ENCODE data around the gene DMD. TPM values are rescaled to one million over a fixed set of nuclear protein-coding genes. Genes with fewer than 3 reads are reported as not detected.

DMD gene
- polyA plus RNA-seq, 1 donor from 2014 or later, result 21.6 TPM

DNA sequence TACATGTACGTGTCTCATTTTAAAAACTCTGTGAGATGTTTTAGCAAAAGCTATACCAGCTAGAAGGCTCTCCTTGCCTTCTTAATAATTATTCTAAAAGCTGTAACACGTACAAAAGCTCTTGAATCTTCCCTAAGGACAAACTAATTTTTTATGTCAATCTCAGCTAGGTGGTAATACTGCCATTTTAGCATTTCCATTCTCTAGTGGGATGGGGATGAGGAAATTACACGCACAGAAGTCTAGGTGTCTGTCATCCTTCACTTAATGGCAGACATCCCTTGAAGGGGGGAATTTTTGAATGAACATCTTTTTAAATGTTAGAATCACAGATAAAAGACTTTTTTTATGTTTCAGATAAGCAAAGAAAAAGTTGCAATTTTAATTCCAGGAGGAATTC, 569.1 kb downstream of the DMD start:
- Histone ChIP-seq H3K27me3 (ENCODE audit: insufficient read depth, low read depth, low read length) (no peaks in the 10 kb centered on the region), H3K36me3 (ENCODE audit: insufficient read depth, low read length) (no peaks in the 10 kb centered on the region), H3K9me2 (ENCODE audit: insufficient read depth, low read length) (no peaks in the 10 kb centered on the region), H3K4me2 (ENCODE audit: low read length) (no peak overlapping the region), H2AFZ (ENCODE audit: low read depth, low read length) (no peak overlapping the region), H3K9me3 (ENCODE audit: low read length) (no peaks in the 10 kb centered on the region), H3K4me3 (ENCODE audit: low read length) (no peak overlapping the region), H3K9ac (ENCODE audit: low read length) (no peak overlapping the region), H3F3A (ENCODE audit: insufficient read depth, low read length, poor library complexity, severe bottlenecking) (no peaks in the 10 kb centered on the region), H4K20me1 (ENCODE audit: insufficient read depth) (no peaks in the 10 kb centered on the region), H3K27ac (ENCODE audit: low read length) (peak overlapping the region; percentile 33), H3K79me2 (replicated peaks; ENCODE audit: insufficient read depth, low read length) (no peaks in the 10 kb centered on the region)
- TF ChIP-seq EP300 (conservative IDR thresholded peaks at IDR 0.05; ENCODE audit: poor library complexity, severe bottlenecking) (peak; percentile 71), MXI1 (conservative IDR thresholded peaks at IDR 0.05; ENCODE audit: poor library complexity, severe bottlenecking) (no peak), EZH2 (IDR thresholded peaks at IDR 0.05; ENCODE audit: borderline replicate concordance, insufficient read depth, low read length, poor library complexity, severe bottlenecking) (no peak), TAF1 (IDR thresholded peaks at IDR 0.05; ENCODE audit: low read depth) (no peak), POLR2AphosphoS5 (IDR thresholded peaks at IDR 0.05) (peak; percentile 65), SMC3 (conservative IDR thresholded peaks at IDR 0.05; ENCODE audit: poor library complexity) (no peak), RAD21 (conservative IDR thresholded peaks at IDR 0.05) (no peak)
- TF ChIP-seq, protein P1, sequence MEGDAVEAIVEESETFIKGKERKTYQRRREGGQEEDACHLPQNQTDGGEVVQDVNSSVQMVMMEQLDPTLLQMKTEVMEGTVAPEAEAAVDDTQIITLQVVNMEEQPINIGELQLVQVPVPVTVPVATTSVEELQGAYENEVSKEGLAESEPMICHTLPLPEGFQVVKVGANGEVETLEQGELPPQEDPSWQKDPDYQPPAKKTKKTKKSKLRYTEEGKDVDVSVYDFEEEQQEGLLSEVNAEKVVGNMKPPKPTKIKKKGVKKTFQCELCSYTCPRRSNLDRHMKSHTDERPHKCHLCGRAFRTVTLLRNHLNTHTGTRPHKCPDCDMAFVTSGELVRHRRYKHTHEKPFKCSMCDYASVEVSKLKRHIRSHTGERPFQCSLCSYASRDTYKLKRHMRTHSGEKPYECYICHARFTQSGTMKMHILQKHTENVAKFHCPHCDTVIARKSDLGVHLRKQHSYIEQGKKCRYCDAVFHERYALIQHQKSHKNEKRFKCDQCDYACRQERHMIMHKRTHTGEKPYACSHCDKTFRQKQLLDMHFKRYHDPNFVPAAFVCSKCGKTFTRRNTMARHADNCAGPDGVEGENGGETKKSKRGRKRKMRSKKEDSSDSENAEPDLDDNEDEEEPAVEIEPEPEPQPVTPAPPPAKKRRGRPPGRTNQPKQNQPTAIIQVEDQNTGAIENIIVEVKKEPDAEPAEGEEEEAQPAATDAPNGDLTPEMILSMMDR (IDR thresholded peaks at IDR 0.05; ENCODE audit: poor library complexity, severe bottlenecking), result no peak
- TF ChIP-seq, protein P2, sequence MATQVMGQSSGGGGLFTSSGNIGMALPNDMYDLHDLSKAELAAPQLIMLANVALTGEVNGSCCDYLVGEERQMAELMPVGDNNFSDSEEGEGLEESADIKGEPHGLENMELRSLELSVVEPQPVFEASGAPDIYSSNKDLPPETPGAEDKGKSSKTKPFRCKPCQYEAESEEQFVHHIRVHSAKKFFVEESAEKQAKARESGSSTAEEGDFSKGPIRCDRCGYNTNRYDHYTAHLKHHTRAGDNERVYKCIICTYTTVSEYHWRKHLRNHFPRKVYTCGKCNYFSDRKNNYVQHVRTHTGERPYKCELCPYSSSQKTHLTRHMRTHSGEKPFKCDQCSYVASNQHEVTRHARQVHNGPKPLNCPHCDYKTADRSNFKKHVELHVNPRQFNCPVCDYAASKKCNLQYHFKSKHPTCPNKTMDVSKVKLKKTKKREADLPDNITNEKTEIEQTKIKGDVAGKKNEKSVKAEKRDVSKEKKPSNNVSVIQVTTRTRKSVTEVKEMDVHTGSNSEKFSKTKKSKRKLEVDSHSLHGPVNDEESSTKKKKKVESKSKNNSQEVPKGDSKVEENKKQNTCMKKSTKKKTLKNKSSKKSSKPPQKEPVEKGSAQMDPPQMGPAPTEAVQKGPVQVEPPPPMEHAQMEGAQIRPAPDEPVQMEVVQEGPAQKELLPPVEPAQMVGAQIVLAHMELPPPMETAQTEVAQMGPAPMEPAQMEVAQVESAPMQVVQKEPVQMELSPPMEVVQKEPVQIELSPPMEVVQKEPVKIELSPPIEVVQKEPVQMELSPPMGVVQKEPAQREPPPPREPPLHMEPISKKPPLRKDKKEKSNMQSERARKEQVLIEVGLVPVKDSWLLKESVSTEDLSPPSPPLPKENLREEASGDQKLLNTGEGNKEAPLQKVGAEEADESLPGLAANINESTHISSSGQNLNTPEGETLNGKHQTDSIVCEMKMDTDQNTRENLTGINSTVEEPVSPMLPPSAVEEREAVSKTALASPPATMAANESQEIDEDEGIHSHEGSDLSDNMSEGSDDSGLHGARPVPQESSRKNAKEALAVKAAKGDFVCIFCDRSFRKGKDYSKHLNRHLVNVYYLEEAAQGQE (IDR thresholded peaks at IDR 0.05; ENCODE audit: borderline replicate concordance), result no peak

DNA sequence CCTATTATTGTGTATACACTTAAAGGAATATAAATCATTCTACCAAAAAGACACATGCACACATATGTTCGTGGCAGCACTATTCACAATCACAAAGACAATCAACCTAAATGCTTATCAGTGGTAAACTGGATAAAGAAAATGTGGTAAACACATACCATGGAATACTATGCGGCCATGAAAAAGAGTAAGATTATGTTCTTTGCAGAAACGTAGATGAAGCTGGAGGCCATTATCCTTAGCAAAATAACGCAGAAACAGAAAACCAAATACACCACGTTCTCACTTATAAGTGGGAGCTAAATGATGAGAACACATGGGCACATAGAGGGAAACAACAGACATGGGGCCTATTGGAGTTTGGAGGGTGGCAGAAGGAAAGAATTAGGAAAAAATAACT, 593.2 kb downstream of the DMD start:
- Histone ChIP-seq H3K4me3 (ENCODE audit: low read length) (no peak overlapping the region), H3K9me3 (ENCODE audit: low read length) (no peaks in the 10 kb centered on the region), H3K36me3 (ENCODE audit: insufficient read depth, low read length) (no peaks in the 10 kb centered on the region), H3F3A (ENCODE audit: insufficient read depth, low read length, poor library complexity, severe bottlenecking) (no peaks in the 10 kb centered on the region), H3K27me3 (ENCODE audit: insufficient read depth, low read depth, low read length) (no peaks in the 10 kb centered on the region), H3K4me2 (ENCODE audit: low read length) (no peak overlapping the region), H3K9me2 (ENCODE audit: insufficient read depth, low read length) (no peaks in the 10 kb centered on the region), H3K9ac (ENCODE audit: low read length) (no peak overlapping the region), H3K79me2 (replicated peaks; ENCODE audit: insufficient read depth, low read length) (no peaks in the 10 kb centered on the region), H2AFZ (ENCODE audit: low read depth, low read length) (no peak overlapping the region), H3K27ac (ENCODE audit: low read length) (no peak overlapping the region), H4K20me1 (ENCODE audit: insufficient read depth) (no peaks in the 10 kb centered on the region)
- TF ChIP-seq SMC3 (conservative IDR thresholded peaks at IDR 0.05; ENCODE audit: poor library complexity) (no peak), TAF1 (IDR thresholded peaks at IDR 0.05; ENCODE audit: low read depth) (no peak), MXI1 (conservative IDR thresholded peaks at IDR 0.05; ENCODE audit: poor library complexity, severe bottlenecking) (no peak), POLR2AphosphoS5 (IDR thresholded peaks at IDR 0.05) (no peak)
- TF ChIP-seq, protein P2 (IDR thresholded peaks at IDR 0.05; ENCODE audit: borderline replicate concordance), result no peak
